ENCODE results near the gene FAM47E. TPM values are rescaled to one million over a fixed set of nuclear protein-coding genes. Genes with fewer than 3 reads are reported as not detected.

Gene FAM47E
- total and polyA plus RNA-seq, 4 donors, result 0.85 to 2.5 (median 1.7) TPM

DNA sequence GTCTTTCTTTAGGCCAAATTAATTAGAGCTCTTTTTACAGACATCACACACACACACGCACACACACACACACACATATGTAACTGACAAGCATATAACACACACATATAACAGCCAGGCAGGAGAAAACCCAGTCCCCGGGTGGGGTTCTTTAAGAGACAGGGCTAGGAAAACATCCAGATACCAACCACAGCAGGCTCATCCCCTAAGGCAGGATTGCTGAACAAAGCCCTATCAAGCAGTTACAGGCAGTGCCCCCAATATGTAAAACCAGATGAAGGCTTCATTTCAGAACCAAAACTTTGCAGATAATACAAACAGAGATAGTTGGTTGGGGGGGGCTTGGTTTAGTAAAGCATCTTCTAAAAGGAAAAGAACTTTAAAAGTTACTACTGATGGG is 18.0 kb upstream of the FAM47E start:
- H3K36me3 ChIP-seq (ENCODE audit: control insufficient read depth in 4 of 4, insufficient read depth in 3 of 4, low read depth in 1 of 4, low read length in 3 of 4), result no peaks in the 10 kb centered on the region
- H3K4me1 ChIP-seq (ENCODE audit: control insufficient read depth in 4 of 4, insufficient read depth in 4 of 4, low read length in 3 of 4), result peaks cover 1 to 7% (median 6%) of the 10 kb centered on the region in 4 donors
- TF ChIP-seq RXRA (IDR thresholded peaks at IDR 0.05) (no peak), YY1 (IDR thresholded peaks at IDR 0.05) (no peak), HNF4G (IDR thresholded peaks at IDR 0.05) (no peak), FOXA1 (IDR thresholded peaks at IDR 0.05) (no peak), JUND (IDR thresholded peaks at IDR 0.05) (no peak), FOXA2 (IDR thresholded peaks at IDR 0.05) (no peak), GABPA (IDR thresholded peaks at IDR 0.05 in 1 of 2, conservative IDR thresholded peaks at IDR 0.05 in 1 of 2) (no peak), TAF1 (conservative IDR thresholded peaks at IDR 0.05) (no peak), RAD21 (IDR thresholded peaks at IDR 0.05) (no peak), EGR1 (IDR thresholded peaks at IDR 0.05; ENCODE audit: low read depth in 2 of 2) (no peak), NR2F2 (IDR thresholded peaks at IDR 0.05) (no peak), SP1 (IDR thresholded peaks at IDR 0.05) (no peak), HNF4A (conservative IDR thresholded peaks at IDR 0.05) (no peak)
- TF ChIP-seq, protein P1, sequence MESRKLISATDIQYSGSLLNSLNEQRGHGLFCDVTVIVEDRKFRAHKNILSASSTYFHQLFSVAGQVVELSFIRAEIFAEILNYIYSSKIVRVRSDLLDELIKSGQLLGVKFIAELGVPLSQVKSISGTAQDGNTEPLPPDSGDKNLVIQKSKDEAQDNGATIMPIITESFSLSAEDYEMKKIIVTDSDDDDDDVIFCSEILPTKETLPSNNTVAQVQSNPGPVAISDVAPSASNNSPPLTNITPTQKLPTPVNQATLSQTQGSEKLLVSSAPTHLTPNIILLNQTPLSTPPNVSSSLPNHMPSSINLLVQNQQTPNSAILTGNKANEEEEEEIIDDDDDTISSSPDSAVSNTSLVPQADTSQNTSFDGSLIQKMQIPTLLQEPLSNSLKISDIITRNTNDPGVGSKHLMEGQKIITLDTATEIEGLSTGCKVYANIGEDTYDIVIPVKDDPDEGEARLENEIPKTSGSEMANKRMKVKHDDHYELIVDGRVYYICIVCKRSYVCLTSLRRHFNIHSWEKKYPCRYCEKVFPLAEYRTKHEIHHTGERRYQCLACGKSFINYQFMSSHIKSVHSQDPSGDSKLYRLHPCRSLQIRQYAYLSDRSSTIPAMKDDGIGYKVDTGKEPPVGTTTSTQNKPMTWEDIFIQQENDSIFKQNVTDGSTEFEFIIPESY (IDR thresholded peaks at IDR 0.05), result no peak
- TF ChIP-seq, protein P2, sequence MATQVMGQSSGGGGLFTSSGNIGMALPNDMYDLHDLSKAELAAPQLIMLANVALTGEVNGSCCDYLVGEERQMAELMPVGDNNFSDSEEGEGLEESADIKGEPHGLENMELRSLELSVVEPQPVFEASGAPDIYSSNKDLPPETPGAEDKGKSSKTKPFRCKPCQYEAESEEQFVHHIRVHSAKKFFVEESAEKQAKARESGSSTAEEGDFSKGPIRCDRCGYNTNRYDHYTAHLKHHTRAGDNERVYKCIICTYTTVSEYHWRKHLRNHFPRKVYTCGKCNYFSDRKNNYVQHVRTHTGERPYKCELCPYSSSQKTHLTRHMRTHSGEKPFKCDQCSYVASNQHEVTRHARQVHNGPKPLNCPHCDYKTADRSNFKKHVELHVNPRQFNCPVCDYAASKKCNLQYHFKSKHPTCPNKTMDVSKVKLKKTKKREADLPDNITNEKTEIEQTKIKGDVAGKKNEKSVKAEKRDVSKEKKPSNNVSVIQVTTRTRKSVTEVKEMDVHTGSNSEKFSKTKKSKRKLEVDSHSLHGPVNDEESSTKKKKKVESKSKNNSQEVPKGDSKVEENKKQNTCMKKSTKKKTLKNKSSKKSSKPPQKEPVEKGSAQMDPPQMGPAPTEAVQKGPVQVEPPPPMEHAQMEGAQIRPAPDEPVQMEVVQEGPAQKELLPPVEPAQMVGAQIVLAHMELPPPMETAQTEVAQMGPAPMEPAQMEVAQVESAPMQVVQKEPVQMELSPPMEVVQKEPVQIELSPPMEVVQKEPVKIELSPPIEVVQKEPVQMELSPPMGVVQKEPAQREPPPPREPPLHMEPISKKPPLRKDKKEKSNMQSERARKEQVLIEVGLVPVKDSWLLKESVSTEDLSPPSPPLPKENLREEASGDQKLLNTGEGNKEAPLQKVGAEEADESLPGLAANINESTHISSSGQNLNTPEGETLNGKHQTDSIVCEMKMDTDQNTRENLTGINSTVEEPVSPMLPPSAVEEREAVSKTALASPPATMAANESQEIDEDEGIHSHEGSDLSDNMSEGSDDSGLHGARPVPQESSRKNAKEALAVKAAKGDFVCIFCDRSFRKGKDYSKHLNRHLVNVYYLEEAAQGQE (IDR thresholded peaks at IDR 0.05), result no peak
- TF ChIP-seq, protein P3, sequence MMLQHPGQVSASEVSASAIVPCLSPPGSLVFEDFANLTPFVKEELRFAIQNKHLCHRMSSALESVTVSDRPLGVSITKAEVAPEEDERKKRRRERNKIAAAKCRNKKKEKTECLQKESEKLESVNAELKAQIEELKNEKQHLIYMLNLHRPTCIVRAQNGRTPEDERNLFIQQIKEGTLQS (IDR thresholded peaks at IDR 0.05), result no peak
- TF ChIP-seq, protein P4, sequence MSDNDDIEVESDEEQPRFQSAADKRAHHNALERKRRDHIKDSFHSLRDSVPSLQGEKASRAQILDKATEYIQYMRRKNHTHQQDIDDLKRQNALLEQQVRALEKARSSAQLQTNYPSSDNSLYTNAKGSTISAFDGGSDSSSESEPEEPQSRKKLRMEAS (IDR thresholded peaks at IDR 0.05), result no peak
- TF ChIP-seq, protein P5, sequence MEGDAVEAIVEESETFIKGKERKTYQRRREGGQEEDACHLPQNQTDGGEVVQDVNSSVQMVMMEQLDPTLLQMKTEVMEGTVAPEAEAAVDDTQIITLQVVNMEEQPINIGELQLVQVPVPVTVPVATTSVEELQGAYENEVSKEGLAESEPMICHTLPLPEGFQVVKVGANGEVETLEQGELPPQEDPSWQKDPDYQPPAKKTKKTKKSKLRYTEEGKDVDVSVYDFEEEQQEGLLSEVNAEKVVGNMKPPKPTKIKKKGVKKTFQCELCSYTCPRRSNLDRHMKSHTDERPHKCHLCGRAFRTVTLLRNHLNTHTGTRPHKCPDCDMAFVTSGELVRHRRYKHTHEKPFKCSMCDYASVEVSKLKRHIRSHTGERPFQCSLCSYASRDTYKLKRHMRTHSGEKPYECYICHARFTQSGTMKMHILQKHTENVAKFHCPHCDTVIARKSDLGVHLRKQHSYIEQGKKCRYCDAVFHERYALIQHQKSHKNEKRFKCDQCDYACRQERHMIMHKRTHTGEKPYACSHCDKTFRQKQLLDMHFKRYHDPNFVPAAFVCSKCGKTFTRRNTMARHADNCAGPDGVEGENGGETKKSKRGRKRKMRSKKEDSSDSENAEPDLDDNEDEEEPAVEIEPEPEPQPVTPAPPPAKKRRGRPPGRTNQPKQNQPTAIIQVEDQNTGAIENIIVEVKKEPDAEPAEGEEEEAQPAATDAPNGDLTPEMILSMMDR (IDR thresholded peaks at IDR 0.05; ENCODE audit: low read depth, low read length, missing input control), result no peak
- no peak overlapping the region for H3K27ac ChIP-seq (ENCODE audit: low read depth in 1 of 2, low read length in 2 of 2)
- H3K4me3 ChIP-seq (ENCODE audit: low read depth in 1 of 3, low read length in 3 of 3), result no peak overlapping the region
- H3K27me3 ChIP-seq (ENCODE audit: control insufficient read depth in 4 of 4, insufficient read depth in 4 of 4, low read length in 3 of 4), result no peaks in the 10 kb centered on the region
- 66% methylated on average over 2 of the region's 2 CpGs for WGBS
- H3K9me3 ChIP-seq (ENCODE audit: control insufficient read depth in 4 of 4, low read length in 3 of 4), result no peaks in the 10 kb centered on the region
- no peak overlapping the region for H3K9ac ChIP-seq (ENCODE audit: low read depth in 1 of 2, low read length in 2 of 2)
- no peak for DNase-seq (ENCODE audit: low spot score)

Data from liver (tissue), 9 donors.